ENCODE results near the gene PXYLP1.

DNA sequence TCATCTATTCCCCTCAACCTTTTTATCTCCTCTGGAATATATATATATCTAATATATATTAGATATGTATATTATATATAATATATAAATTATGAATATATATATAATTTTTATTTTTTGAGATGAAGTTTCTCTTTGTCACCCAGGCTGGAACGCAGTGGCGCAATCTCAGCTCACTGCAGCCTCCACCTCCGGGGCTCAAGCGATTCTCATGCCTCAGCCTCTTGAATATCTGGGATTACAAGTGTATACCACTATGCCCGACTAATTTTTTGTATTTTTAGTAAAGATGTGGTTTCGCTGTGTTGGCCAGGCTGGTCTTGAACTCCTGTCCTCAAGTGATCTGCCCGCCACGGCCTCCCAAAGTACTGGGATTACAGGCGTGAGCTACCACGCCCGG is 22.2 kb downstream of the PXYLP1 start:
- TF ChIP-seq POLR2A (IDR thresholded peaks at IDR 0.05), result no peak
- TF ChIP-seq, protein P1, sequence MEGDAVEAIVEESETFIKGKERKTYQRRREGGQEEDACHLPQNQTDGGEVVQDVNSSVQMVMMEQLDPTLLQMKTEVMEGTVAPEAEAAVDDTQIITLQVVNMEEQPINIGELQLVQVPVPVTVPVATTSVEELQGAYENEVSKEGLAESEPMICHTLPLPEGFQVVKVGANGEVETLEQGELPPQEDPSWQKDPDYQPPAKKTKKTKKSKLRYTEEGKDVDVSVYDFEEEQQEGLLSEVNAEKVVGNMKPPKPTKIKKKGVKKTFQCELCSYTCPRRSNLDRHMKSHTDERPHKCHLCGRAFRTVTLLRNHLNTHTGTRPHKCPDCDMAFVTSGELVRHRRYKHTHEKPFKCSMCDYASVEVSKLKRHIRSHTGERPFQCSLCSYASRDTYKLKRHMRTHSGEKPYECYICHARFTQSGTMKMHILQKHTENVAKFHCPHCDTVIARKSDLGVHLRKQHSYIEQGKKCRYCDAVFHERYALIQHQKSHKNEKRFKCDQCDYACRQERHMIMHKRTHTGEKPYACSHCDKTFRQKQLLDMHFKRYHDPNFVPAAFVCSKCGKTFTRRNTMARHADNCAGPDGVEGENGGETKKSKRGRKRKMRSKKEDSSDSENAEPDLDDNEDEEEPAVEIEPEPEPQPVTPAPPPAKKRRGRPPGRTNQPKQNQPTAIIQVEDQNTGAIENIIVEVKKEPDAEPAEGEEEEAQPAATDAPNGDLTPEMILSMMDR (IDR thresholded peaks at IDR 0.05), result no peak
- TF ChIP-seq EP300 (IDR thresholded peaks at IDR 0.05), result no peak
- no peak for TF ChIP-seq POLR2AphosphoS5 (IDR thresholded peaks at IDR 0.05)

All from sigmoid colon (tissue), 4 donors.